ENCODE results near the gene LRP1B.

Gene LRP1B

GRCh38 chr2:140256080-140256479 is 1874.7 kb downstream of the LRP1B start:
- no peak for TF ChIP-seq CTCF (IDR thresholded peaks at IDR 0.05; ENCODE audit: insufficient read depth, low read depth, low read length, missing control alignments)

GRCh38 chr2:140249821-140250220 is 1881.0 kb downstream of the LRP1B start:
- H3K4me3 ChIP-seq (ENCODE audit: low read length): no peak overlapping the region
- no peak for DNase-seq (ENCODE audit: low read depth)
- TF ChIP-seq CTCF (IDR thresholded peaks at IDR 0.05; ENCODE audit: insufficient read depth, low read depth, low read length, missing control alignments): no peak

More at GRCh38 chr2:140256080-140256479, 1874.7 kb downstream of the LRP1B start:
- no peak overlapping the region for H3K4me3 ChIP-seq (ENCODE audit: low read length)
- DNase-seq (ENCODE audit: low read depth): peak; percentile 17

- no peak for TF ChIP-seq CTCF (IDR thresholded peaks at IDR 0.05; ENCODE audit: insufficient read depth, low read depth, low read length, missing control alignments)
- DNase-seq (ENCODE audit: low read depth): no peak
- H3K4me3 ChIP-seq (ENCODE audit: low read length): no peak overlapping the region
Observed at GRCh38 chr2:140248623-140249022, 1882.2 kb downstream of the LRP1B start.

- no peak for TF ChIP-seq CTCF (IDR thresholded peaks at IDR 0.05; ENCODE audit: insufficient read depth, low read depth, low read length, missing control alignments)
- no peak overlapping the region for H3K4me3 ChIP-seq (ENCODE audit: low read length)
- no peak for DNase-seq (ENCODE audit: low read depth)
Observed at GRCh38 chr2:140247451-140248195, 1883.2 kb downstream of the LRP1B start.

GRCh38 chr2:140246957-140247356 is 1883.9 kb downstream of the LRP1B start:
- DNase-seq (ENCODE audit: low read depth): no peak
- H3K4me3 ChIP-seq (ENCODE audit: low read length): no peak overlapping the region
- no peak for TF ChIP-seq CTCF (IDR thresholded peaks at IDR 0.05; ENCODE audit: insufficient read depth, low read depth, low read length, missing control alignments)

- H3K4me3 ChIP-seq (ENCODE audit: low read length): no peak overlapping the region
- no peak for DNase-seq (ENCODE audit: low read depth)
- no peak for TF ChIP-seq CTCF (IDR thresholded peaks at IDR 0.05; ENCODE audit: insufficient read depth, low read depth, low read length, missing control alignments)
Observed at GRCh38 chr2:140246058-140246457, 1884.8 kb downstream of the LRP1B start.

- H3K4me3 ChIP-seq (ENCODE audit: low read length): no peak overlapping the region
- no peak for TF ChIP-seq CTCF (IDR thresholded peaks at IDR 0.05; ENCODE audit: insufficient read depth, low read depth, low read length, missing control alignments)
- DNase-seq (ENCODE audit: low read depth): peak; percentile 3
Observed at GRCh38 chr2:140242889-140243288, 1887.9 kb downstream of the LRP1B start.
